Colonic mucosa (tissue), 4 donors: Measurements from ENCODE around the gene POLRMT. TPM values are rescaled to one million over a fixed set of nuclear protein-coding genes. Genes with fewer than 3 reads are reported as not detected.
"Not testable (repeated sequence)": the region's sequence is repeated elsewhere in the genome, so short reads cannot be mapped to it uniquely, and the experiment has no call there.

Source experiments
- DNase-seq: peaks from one replicate; pipeline ENCODE4 v3.0.0-alpha.2; 2020
- H3K27ac ChIP-seq: fragments of 200-600 bp; one replicate; pipeline ENCODE4 v1.8.0; 2021
- H3K27me3 ChIP-seq: fragments of 200-600 bp; one replicate; pipeline ENCODE4 v1.8.0; 2021
- H3K36me3 ChIP-seq: fragments of 200-600 bp; one replicate; pipeline ENCODE4 v1.8.0; 2021
- H3K4me1 ChIP-seq: fragments of 200-600 bp; one replicate; pipeline ENCODE4 v1.8.0; 2021; ENCODE audit warnings: mild to moderate bottlenecking
- H3K4me3 ChIP-seq: fragments of 200-600 bp; one replicate; pipeline ENCODE4 v1.8.0; 2021
- H3K9ac ChIP-seq, 2 donors: one replicate each; pipeline ENCODE4 v1.7.0; 2013; ENCODE audit warnings: control low read depth in 2 of 2, low read depth in 2 of 2, low read length in 2 of 2
- H3K9me3 ChIP-seq: fragments of 200-600 bp; one replicate; pipeline ENCODE4 v1.8.0; 2021
- intact Hi-C: fragments of 100-400 bp; cut with DNase I; formaldehyde crosslinking; loops from one replicate; pipeline ENCODE4 v1.14.1; 2022
- total RNA-seq, 2 donors: library from RNA; stranded (reverse); fragmentation: NEBNext Ultra II Directional in 1 of 2; extraction: Animal tissue kit (Norgen Biotek cat#: 25700) in 1 of 2; gene quantifications; one replicate each; pipeline ENCODE4 v1.2.1, GENCODE V29; 2021
- TF ChIP-seq, protein P1 (sequence below): fragments of 200-600 bp; IDR thresholded peaks from one replicate; pipeline ENCODE4 v1.8.0; 2022; ENCODE audit warnings: antibody characterized with exemption, mild to moderate bottlenecking
- donor health status: healthy.
- donor health status: DM: no; HTN: no; CAD: no.
- donor health status: DM: no; HTN: no; CAD: no.

The POLRMT gene
- total RNA-seq, 2 donors from 2014 or later = 50.2 to 77.3 TPM

DNA sequence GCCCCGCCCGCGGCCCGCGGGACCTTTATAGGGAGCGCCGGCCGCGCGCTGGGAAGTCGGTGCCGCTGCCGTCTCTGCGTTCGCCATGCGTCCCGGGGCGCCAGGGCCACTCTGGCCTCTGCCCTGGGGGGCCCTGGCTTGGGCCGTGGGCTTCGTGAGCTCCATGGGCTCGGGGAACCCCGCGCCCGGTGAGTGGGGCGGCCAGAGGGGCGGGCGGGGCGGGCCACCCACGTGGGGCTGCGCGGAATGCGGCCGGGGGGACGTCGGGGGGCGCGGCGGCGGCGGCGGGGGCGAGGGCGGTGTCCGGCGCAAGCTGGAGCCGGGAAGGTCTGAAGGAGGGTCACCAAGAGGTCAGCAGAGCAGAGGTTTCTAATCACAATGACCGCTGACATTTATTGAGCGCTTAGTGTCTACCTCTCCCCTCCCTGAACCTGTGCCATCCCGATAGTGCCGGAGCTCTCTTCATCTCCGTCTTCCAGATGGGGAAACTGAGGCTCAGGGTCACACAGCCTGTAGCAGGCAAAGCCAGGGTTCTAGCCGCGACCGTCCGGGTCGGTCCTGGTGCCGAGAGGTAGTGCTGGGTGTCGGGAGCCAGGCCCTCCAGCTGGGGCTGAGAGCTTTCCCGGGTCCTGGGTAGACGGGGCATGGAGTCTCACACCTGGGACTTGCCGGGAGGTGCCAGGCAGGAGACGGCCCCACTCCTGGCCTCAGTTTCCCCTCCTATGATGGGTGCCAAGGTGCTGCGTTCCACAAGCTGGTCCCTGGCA, 43.2 kb upstream of the POLRMT start, which contains the start of gene FSTL3:
Gene FSTL3 (plus strand): TSS at position 54 of the 767 bp plus-strand sequence. CDS start 32 bp downstream, at position 86.
- H3K27ac ChIP-seq = peak within 1 kb of the TSS; percentile 62
- peaks cover 19% of the 10 kb centered on the region for H3K27me3 ChIP-seq
- H3K4me3 ChIP-seq = peak within 1 kb of the TSS; percentile 36
- peak within 1 kb of the TSS; percentile 12 to 70 for H3K9ac ChIP-seq
- H3K9me3 ChIP-seq = no peaks in the 10 kb centered on the region
- no peaks in the 10 kb centered on the region for H3K4me1 ChIP-seq
- no peak for DNase-seq
- intact Hi-C loops = no loop called here
- TF ChIP-seq, protein P1, sequence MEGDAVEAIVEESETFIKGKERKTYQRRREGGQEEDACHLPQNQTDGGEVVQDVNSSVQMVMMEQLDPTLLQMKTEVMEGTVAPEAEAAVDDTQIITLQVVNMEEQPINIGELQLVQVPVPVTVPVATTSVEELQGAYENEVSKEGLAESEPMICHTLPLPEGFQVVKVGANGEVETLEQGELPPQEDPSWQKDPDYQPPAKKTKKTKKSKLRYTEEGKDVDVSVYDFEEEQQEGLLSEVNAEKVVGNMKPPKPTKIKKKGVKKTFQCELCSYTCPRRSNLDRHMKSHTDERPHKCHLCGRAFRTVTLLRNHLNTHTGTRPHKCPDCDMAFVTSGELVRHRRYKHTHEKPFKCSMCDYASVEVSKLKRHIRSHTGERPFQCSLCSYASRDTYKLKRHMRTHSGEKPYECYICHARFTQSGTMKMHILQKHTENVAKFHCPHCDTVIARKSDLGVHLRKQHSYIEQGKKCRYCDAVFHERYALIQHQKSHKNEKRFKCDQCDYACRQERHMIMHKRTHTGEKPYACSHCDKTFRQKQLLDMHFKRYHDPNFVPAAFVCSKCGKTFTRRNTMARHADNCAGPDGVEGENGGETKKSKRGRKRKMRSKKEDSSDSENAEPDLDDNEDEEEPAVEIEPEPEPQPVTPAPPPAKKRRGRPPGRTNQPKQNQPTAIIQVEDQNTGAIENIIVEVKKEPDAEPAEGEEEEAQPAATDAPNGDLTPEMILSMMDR = no peak
- no peaks in the 10 kb centered on the region for H3K36me3 ChIP-seq

DNA sequence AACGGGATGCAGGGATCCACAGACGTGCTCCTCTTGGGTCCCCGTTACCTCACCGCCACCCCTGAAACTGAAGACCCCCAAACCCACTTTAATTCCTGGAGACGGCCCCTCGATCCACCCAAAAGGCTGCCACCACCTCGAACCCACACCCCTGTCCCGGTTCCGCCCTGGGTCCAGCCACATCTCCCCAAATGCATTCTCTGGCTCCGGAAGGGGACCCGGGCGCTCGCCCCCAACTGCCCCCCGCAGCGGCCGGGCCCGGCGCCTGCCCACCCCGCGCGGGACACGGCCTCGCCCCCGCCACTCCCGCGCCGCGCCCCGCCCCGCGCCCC, 42.6 kb upstream of the POLRMT start:
- H3K9me3 ChIP-seq = no peaks in the 10 kb centered on the region
- H3K27ac ChIP-seq = no peak overlapping the region
- no peak for DNase-seq
- TF ChIP-seq, protein P1 = no peak
- H3K4me1 ChIP-seq = no peaks in the 10 kb centered on the region
- intact Hi-C loops = no loop called here
- H3K36me3 ChIP-seq = no peaks in the 10 kb centered on the region
- H3K27me3 ChIP-seq = peaks cover 19% of the 10 kb centered on the region
- H3K4me3 ChIP-seq = no peak overlapping the region
- peak overlapping the region in 1 of 2 donors; percentile 12 for H3K9ac ChIP-seq

DNA sequence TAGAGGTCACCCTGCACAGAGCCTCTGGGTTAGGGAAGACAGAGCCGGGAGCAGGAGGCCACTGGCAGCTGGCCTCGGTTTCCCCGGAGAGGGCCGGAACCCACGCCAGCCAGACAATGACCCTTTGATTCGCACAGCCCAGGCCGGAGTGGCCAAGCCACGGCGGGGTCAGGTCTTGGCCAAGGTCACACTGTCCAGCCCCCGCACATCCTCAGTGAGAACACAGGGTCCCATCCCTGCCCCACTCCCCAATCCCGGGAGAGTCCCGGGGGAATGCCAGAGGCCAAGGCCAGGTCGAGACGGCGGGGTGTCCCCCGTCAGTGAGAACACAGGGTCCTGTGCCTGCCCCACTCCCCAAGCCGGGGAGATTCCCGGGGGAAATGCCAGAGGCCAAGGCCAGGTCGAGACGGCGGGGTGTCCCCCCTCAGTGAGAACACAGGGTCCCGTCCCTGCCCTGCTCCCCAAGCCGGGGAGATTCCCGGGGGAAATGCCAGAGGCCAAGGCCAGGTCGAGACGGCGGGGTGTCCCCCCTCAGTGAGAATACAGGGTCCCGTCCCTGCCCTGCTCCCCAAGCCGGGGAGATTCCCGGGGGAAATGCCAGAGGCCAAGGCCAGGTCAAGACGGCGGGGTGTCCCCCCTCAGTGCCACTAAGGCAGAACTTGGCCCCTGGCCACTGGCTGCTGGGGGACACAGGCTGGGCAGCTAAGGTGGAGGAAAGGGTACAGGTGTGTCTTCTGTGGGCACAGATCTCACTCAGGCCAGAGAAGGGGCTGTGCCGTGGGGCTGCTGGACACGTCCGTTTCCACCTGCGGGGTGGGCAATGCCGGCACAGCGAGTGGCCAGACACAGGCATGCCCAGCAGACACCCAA, 41.2 kb upstream of the POLRMT start:
- DNase-seq = no peak
- no peaks in the 10 kb centered on the region for H3K4me1 ChIP-seq
- H3K27ac ChIP-seq = no peak overlapping the region
- H3K4me3 ChIP-seq = no peak overlapping the region
- intact Hi-C loops = no loop called here
- H3K36me3 ChIP-seq = no peaks in the 10 kb centered on the region
- H3K9ac ChIP-seq = no peak overlapping the region
- TF ChIP-seq, protein P1 = no peak
- H3K27me3 ChIP-seq = peaks cover 19% of the 10 kb centered on the region
- H3K9me3 ChIP-seq = no peaks in the 10 kb centered on the region

DNA sequence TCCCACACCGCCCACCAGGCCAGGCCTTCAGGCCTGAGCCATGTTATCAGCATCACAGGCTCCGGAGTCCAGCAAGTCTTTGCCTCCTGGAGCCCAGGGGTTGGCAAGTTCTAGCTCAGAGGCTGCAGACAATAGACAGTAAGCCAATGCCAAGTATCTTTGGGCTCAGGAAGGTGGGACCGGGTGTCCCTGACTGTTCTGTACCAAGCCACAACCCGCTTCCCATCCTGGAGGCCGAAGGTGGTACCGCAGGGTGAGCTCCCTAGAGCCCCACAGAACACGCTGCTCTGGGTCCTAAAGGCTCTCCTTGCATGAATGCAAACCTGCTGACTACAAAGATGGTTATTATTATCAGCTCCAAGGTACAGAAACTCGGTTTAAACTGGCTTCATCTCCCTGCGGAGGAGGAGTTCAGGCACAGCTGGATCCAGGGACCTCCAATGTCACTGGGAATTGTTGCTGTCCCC, 37.3 kb upstream of the POLRMT start:
- H3K9ac ChIP-seq = no peak overlapping the region
- no peak for DNase-seq
- intact Hi-C loops = no loop called here
- H3K27ac ChIP-seq = no peak overlapping the region
- H3K9me3 ChIP-seq = no peaks in the 10 kb centered on the region
- H3K36me3 ChIP-seq = no peaks in the 10 kb centered on the region
- H3K4me1 ChIP-seq = no peaks in the 10 kb centered on the region
- TF ChIP-seq, protein P1 = no peak
- H3K4me3 ChIP-seq = no peak overlapping the region
- H3K27me3 ChIP-seq = peaks cover 7% of the 10 kb centered on the region

- H3K27me3 ChIP-seq, H3K4me3 ChIP-seq, H3K27ac ChIP-seq, H3K36me3 ChIP-seq, H3K9ac ChIP-seq, H3K4me1 ChIP-seq, DNase-seq, H3K9me3 ChIP-seq: not testable (repeated sequence)
- intact Hi-C loops = loop anchor here (10.0 kb wide), 1 partner anchor 84 kb away; the partner anchor contains the start of gene HCN2
Measured at GRCh38 chr19:668675-669434, 35.5 kb upstream of the POLRMT start.

- not testable (repeated sequence) for H3K4me1 ChIP-seq, H3K27ac ChIP-seq, H3K4me3 ChIP-seq, H3K9ac ChIP-seq, DNase-seq, H3K27me3 ChIP-seq, H3K9me3 ChIP-seq, H3K36me3 ChIP-seq
- intact Hi-C loops = loop anchor here (10.0 kb wide), 1 partner anchor 82 kb away; the partner anchor contains the start of gene HCN2
Measured at GRCh38 chr19:666985-667573, 33.7 kb upstream of the POLRMT start.
